ENCODE results near the gene GAB1. TPM values are rescaled to one million over a fixed set of nuclear protein-coding genes. Genes with fewer than 3 reads are reported as not detected.
A peak's percentile ranks its signal among the peaks of the same experiment; 100 is the strongest.

Gene GAB1
- total and polyA plus RNA-seq, 3 donors from 2014 or later: 19.7 to 64.5 (median 61.3) TPM

DNA sequence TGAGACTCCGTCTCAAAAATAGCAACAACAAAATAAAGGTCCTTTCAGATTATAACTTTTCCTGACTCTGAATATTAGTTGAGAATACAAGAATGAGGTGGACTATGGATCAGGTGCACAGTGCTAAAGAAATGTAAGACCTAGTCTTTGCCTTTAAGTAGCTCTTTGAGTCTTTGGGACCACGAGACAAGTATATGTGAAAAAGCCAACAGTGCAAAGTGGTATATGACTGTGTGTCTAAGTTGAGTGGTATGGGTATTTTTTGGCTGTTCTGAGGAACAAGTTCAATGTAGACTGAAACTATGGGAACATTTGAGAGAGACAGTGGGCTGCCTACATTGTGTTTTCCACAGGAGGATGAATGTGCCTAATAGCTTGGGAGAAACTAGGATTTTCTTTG, 2.8 kb downstream of the GAB1 start:
- Histone ChIP-seq H3K4me1 (peaks cover 26% of the 10 kb centered on the region), H3K36me3 (ENCODE audit: low read depth, missing control alignments) (no peaks in the 10 kb centered on the region), H3K9me3 (no peaks in the 10 kb centered on the region), H3K4me3 (no peak overlapping the region), H3K27me3 (no peaks in the 10 kb centered on the region), H3K27ac (no peak overlapping the region)
- 61 to 87% methylated on average over 2 of the region's 2 CpGs for WGBS, 2 donors
- DNase-seq: no peak
- intact Hi-C loops (cut with DNase I; ENCODE audit: low total_unique reads): no loop called here
- TF ChIP-seq, protein P1, sequence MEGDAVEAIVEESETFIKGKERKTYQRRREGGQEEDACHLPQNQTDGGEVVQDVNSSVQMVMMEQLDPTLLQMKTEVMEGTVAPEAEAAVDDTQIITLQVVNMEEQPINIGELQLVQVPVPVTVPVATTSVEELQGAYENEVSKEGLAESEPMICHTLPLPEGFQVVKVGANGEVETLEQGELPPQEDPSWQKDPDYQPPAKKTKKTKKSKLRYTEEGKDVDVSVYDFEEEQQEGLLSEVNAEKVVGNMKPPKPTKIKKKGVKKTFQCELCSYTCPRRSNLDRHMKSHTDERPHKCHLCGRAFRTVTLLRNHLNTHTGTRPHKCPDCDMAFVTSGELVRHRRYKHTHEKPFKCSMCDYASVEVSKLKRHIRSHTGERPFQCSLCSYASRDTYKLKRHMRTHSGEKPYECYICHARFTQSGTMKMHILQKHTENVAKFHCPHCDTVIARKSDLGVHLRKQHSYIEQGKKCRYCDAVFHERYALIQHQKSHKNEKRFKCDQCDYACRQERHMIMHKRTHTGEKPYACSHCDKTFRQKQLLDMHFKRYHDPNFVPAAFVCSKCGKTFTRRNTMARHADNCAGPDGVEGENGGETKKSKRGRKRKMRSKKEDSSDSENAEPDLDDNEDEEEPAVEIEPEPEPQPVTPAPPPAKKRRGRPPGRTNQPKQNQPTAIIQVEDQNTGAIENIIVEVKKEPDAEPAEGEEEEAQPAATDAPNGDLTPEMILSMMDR (IDR thresholded peaks at IDR 0.05): no peak
- no peak for TF ChIP-seq POLR2A (IDR thresholded peaks at IDR 0.05)

DNA sequence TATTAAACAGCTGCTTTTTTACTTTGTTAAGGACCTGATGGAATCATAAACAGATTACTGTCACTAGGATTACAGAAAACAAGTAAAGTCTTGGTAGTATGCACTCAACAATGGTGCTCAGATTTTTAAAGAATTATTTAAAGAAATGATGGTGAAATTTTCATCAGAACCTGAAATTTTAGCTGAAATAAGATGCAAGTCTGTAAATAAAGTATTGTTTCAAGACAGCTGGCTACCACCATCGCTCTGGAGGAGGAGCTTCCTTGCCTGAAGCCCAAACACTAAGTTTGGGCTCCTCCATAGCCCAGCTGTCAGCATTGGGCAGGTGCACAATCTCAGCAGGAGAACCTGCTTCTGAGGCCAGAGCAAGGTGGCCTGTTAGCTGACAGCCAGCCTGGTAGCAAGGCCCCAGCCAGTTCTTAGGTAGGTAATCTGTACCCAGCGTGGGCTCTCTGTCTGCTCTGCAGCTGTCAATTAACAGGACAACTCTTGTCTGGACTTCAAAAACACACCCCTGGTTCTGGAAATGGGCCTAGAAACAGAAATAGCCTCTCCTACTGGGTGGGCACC, 4.6 kb downstream of the GAB1 start:
- 91 to 94% methylated on average over 1 to 2 of the region's 2 CpGs for WGBS, 2 donors
- Histone ChIP-seq H3K36me3 (ENCODE audit: low read depth, missing control alignments) (no peaks in the 10 kb centered on the region), H3K4me3 (no peak overlapping the region), H3K27ac (no peak overlapping the region), H3K4me1 (peaks cover 34% of the 10 kb centered on the region), H3K9me3 (no peaks in the 10 kb centered on the region), H3K27me3 (no peaks in the 10 kb centered on the region)
- TF ChIP-seq POLR2A (IDR thresholded peaks at IDR 0.05): no peak
- TF ChIP-seq, protein P1 (IDR thresholded peaks at IDR 0.05): no peak
- intact Hi-C loops (cut with DNase I; ENCODE audit: low total_unique reads): no loop called here
- no peak for DNase-seq

DNA sequence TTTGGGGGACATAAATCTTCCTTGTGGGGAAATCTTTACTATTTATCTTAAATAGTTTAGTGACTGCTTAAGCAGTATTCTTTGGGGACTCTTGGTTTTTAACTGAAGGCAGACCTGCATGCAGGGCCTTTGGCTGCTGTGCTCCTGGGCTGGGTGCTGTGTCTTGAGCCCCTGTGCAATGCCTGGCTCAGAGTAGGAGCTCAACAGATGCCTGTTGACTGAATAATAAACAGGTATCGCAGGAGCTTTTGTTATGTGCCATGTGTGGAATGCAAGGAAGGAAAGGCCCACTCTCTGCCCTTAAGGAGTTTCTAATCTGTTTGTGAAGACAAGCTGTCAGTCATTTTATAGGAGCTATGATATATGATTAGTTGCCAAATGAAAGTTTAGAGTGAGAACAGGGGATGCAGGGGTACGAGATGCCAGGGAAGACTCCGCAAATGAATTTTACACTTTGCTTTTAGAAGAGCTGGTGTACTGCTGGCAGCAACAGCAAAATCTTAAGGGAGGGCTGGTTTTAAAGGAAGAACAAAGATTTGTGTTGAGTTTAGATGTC, 6.7 kb downstream of the GAB1 start:
- peaks cover 34% of the 10 kb centered on the region for H3K4me1 ChIP-seq
- no peak overlapping the region for H3K4me3 ChIP-seq
- no peaks in the 10 kb centered on the region for H3K9me3 ChIP-seq
- H3K27ac ChIP-seq: peak overlapping the region; percentile 56 to 74
- WGBS, 2 donors: 78 to 85% methylated on average over 3 of the region's 3 CpGs
- no peak for DNase-seq
- intact Hi-C loops (cut with DNase I; ENCODE audit: low total_unique reads): no loop called here
- no peaks in the 10 kb centered on the region for H3K27me3 ChIP-seq
- TF ChIP-seq, protein P1 (IDR thresholded peaks at IDR 0.05): no peak
- no peak for TF ChIP-seq POLR2A (IDR thresholded peaks at IDR 0.05)
- H3K36me3 ChIP-seq (ENCODE audit: low read depth, missing control alignments): no peaks in the 10 kb centered on the region

DNA sequence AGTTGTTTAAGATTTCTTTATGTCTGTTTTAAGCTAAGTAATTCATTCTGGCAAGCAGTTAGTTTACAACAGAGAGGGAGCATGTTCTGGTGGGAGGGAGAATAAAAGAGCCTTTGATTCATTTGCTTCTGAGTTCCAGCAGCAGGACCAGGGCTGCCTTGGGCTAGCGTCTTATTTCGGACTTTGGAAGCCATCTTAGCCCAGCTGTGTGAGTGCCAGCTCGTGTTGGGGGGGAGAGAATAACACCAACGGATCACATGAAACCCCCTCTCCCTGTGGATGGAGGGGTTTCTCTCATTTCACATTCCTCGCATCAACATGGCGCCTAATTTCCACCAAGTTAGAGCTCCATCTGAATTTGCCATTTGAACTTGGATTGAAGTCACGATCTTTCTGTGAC, 7.4 kb downstream of the GAB1 start:
- H3K9me3 ChIP-seq: no peaks in the 10 kb centered on the region
- no peak overlapping the region for H3K4me3 ChIP-seq
- TF ChIP-seq, protein P1 (IDR thresholded peaks at IDR 0.05): no peak
- no peak for TF ChIP-seq POLR2A (IDR thresholded peaks at IDR 0.05)
- intact Hi-C loops (cut with DNase I; ENCODE audit: low total_unique reads): no loop called here
- H3K27ac ChIP-seq: peak overlapping the region; percentile 56 to 74
- no peaks in the 10 kb centered on the region for H3K36me3 ChIP-seq (ENCODE audit: low read depth, missing control alignments)
- H3K27me3 ChIP-seq: no peaks in the 10 kb centered on the region
- peaks cover 34% of the 10 kb centered on the region for H3K4me1 ChIP-seq
- peak; percentile 42 for DNase-seq
- WGBS, 2 donors: 73 to 88% methylated on average over 7 of the region's 7 CpGs

DNA sequence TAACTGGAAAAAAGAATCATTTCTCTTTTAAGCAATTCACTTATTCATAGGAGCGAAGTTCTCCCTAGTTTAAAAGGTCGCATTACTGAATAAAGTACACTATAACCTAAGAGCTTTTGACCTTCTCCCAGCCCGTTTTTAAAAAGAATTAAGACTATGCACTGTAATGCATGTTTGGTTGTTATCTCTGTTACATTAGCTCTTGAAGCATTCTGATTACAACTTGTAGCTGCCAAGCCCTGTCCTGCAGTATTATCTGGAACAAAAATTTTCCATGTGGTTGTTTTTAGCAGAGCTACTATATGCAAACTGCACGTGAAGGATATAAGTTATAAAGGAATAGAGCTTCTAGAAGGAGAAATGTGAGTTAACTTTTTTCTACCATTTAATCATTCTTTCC, 8.1 kb downstream of the GAB1 start:
- peak overlapping the region in 1 of 2 donors; percentile 74 for H3K27ac ChIP-seq
- H3K4me1 ChIP-seq: peaks cover 27% of the 10 kb centered on the region
- no peak for TF ChIP-seq POLR2A (IDR thresholded peaks at IDR 0.05)
- TF ChIP-seq, protein P1 (IDR thresholded peaks at IDR 0.05): no peak
- intact Hi-C loops (cut with DNase I; ENCODE audit: low total_unique reads): no loop called here
- no peaks in the 10 kb centered on the region for H3K9me3 ChIP-seq
- DNase-seq: no peak
- H3K4me3 ChIP-seq: no peak overlapping the region
- 25 to 30% methylated on average over 4 of the region's 4 CpGs for WGBS, 2 donors
- no peaks in the 10 kb centered on the region for H3K27me3 ChIP-seq
- no peaks in the 10 kb centered on the region for H3K36me3 ChIP-seq (ENCODE audit: low read depth, missing control alignments)

Data from testis (tissue), 3 donors.